ENCODE measurements around the gene NRP2. TPM values are rescaled to one million over a fixed set of nuclear protein-coding genes. Genes with fewer than 3 reads are reported as not detected.

Gene NRP2
- total and polyA plus RNA-seq, 10 donors: 3.1 to 49.9 (median 26.2) TPM

- DNase-seq: no peak
- Histone ChIP-seq H3K4me3 (no peak overlapping the region), H3K4me1 (peaks cover 16 to 38% (median 24%) of the 10 kb centered on the region in 6 donors), H3K27ac (no peak overlapping the region), H3K9me3 (no peaks in the 10 kb centered on the region), H3K36me3 (no peaks in the 10 kb centered on the region), H3K27me3 (replicated peaks in 1 of 7) (no peaks in the 10 kb centered on the region)
- intact Hi-C loops (cut with DNase I; ENCODE audit: low total_unique reads): no loop called here
- no peak for TF ChIP-seq POLR2A (IDR thresholded peaks at IDR 0.05)
- TF ChIP-seq POLR2AphosphoS5 (IDR thresholded peaks at IDR 0.05): no peak
- WGBS, 5 donors: 84 to 93% (median 89%) methylated on average over 11 of the region's 11 CpGs
Observed at GRCh38 chr2:205696331-205696926, 14.1 kb downstream of the NRP2 start.

GRCh38 chr2:205696927-205697441 is 14.7 kb downstream of the NRP2 start:
- DNase-seq: no peak
- intact Hi-C loops (cut with DNase I; ENCODE audit: low total_unique reads): no loop called here
- no peaks in the 10 kb centered on the region for H3K27me3 ChIP-seq (replicated peaks in 1 of 7)
- no peak overlapping the region for H3K27ac ChIP-seq
- WGBS, 5 donors: 82 to 86% (median 86%) methylated on average over 5 of the region's 5 CpGs
- TF ChIP-seq POLR2AphosphoS5 (IDR thresholded peaks at IDR 0.05) (no peak), POLR2A (IDR thresholded peaks at IDR 0.05) (no peak), CTCF (IDR thresholded peaks at IDR 0.05 in 8 of 11, conservative IDR thresholded peaks at IDR 0.05 in 3 of 11) (no peak)
- no peaks in the 10 kb centered on the region for H3K36me3 ChIP-seq
- H3K4me1 ChIP-seq: peaks cover 16 to 38% (median 26%) of the 10 kb centered on the region in 6 donors
- no peak overlapping the region for H3K4me3 ChIP-seq
- no peaks in the 10 kb centered on the region for H3K9me3 ChIP-seq

GRCh38 chr2:205698286-205699268 is 16.3 kb downstream of the NRP2 start:
- H3K4me1 ChIP-seq: peaks cover 16 to 38% (median 26%) of the 10 kb centered on the region in 6 donors
- intact Hi-C loops (cut with DNase I; ENCODE audit: low total_unique reads): no loop called here
- 82 to 91% (median 90%) methylated on average over 7 of the region's 7 CpGs for WGBS, 5 donors

More at GRCh38 chr2:205698286-205699268, 16.3 kb downstream of the NRP2 start:
- peak overlapping the region in 2 of 8 donors; percentile 21 to 62 for H3K27ac ChIP-seq
- H3K9me3 ChIP-seq: no peaks in the 10 kb centered on the region
- no peaks in the 10 kb centered on the region for H3K36me3 ChIP-seq
- no peak for DNase-seq
- H3K27me3 ChIP-seq (replicated peaks in 1 of 7): no peaks in the 10 kb centered on the region
- no peak for TF ChIP-seq POLR2AphosphoS5 (IDR thresholded peaks at IDR 0.05)
- TF ChIP-seq CTCF (IDR thresholded peaks at IDR 0.05 in 8 of 11, conservative IDR thresholded peaks at IDR 0.05 in 3 of 11): no peak
- TF ChIP-seq POLR2A (IDR thresholded peaks at IDR 0.05): no peak
- H3K4me3 ChIP-seq: no peak overlapping the region
